Left hindlimb (tissue), 1 donor: ENCODE data around the gene ETNK2.
"Not testable (repeated sequence)": the region's sequence is repeated elsewhere in the genome, so short reads cannot be mapped to it uniquely, and the experiment has no call there.

Experiments
- DNase-seq: peaks from one replicate; pipeline ENCODE4 v3.0.0-alpha.2; 2018

Gene ETNK2

DNA sequence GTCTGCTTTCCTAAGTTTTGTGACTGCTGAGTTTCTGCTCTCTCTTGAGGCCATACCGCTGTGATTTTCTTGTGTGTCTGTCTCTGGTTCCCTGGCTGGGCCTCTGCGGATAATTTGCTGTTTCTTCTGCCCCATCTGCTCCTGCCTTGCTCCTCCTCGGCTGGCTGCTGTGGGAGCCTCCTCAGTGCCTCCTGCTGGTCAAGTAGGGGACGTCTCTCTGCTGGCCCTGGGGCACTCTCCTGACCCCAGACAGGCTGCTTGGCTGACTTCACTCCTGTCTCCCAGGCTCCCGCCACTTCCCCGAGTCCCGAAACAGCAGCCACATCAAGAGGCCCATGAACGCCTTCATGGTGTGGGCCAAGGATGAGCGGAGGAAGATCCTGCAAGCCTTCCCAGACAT, 28.5 kb downstream of the ETNK2 start:
- DNase-seq, result no peak

DNA sequence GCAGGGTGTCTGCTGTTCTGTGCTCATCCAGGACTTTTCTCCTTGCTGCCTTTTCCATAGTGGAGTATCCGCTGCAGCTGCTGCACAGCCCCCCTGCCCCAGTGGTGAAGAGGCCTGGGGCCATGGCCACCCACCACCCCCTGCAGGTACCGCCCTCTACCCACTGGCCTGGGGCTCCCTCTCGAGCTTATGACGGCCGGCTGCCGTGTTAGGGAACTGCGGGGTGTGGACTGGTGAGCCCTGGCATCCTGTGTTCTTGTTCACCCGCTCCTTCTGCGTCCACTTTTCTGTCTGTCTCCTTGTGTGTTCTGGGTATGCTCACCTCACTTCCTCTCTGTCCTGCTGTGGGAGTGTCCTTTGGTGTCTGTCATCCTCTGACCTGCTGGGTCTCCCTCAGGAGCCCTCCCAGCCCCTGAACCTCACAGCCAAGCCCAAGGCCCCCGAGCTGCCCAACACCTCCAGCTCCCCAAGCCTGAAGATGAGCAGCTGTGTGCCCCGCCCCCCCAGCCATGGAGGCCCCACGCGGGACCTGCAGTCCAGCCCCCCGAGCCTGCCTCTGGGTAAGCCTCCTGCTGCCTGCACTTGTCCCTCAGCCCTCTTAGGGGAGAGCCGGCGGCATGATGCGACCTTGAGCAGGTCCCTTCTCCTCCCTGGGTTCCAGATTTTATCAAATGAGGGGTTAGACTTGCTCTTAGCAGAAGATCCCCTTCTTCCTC, 29.8 kb downstream of the ETNK2 start:
- no peak for DNase-seq

DNA sequence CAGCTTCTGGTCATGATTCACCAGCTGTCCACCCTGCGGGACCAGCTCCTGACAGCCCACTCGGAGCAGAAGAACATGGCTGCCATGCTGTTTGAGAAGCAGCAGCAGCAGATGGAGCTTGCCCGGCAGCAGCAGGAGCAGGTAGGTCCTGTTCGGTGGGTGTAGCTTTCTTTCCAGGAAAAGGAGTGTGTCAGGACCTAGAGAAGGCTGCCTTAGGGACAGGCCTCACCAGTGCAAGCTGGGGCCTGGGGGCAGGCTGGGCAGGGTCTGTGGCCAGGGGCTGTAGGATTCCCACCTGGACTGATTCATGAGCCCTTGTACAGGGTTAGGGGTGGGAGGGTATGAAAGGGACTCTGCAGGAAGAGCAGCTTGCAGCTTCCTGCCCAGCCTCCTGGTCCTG, 35.3 kb downstream of the ETNK2 start:
- DNase-seq, result no peak

DNA sequence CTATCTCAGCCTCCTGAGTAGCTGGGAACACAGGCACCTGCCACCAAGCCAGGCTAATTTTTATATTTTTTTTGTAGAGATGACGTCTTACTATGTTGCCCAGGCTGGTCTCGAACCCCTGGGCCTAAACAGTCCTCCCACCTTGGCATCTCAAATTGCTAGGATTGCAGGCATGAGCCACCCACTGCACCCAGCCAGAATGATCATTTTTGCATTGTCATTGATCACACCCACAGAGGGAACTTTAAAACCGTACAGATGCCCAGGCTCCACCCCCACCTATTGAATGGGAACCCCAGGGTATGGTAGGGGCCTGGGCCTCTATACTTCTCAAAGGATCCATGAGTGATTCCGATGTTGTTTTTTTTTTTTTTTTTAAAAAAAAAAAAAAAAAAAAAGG, 36.7 kb downstream of the ETNK2 start:
- DNase-seq, result no peak

DNA sequence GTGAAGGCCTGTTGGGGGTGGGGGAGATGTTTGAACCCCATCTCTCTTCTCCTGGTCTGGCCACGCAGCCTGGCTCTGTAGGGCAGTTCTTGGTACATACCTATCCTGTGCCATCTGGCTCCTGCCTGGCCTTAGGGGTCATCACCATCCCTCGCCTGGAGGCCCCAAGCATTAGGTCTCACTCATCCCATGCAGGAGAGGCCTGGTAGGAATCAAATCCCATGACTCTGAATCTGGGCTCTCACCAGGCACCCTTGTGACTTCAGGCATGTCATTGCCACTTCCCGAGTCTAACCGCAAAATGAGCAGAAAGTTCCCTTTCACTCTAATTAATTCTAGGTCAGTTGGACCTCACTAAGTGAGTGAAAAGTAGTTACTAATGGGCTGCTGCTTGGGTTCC, 37.2 kb downstream of the ETNK2 start:
- DNase-seq, result no peak

DNA sequence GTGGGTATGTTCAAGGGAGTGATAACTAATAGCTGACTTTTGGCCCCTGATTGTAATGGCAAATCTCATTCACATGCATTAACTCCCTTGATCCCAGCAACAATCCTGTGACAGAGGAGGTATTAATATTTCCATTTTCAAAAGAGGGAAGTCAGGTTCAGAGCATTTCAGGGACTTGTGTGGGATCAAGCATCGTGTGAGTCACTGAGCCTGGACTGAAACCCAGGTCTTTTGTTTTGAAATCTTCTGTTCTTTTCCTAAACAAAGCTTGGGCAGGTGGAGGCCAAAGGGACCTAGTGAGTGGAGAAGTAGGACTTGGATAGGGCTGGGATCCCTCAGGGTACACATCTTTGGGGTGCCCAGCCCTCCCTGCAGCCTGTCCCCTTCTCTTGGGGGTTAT, 37.9 kb downstream of the ETNK2 start:
- no peak for DNase-seq

DNA sequence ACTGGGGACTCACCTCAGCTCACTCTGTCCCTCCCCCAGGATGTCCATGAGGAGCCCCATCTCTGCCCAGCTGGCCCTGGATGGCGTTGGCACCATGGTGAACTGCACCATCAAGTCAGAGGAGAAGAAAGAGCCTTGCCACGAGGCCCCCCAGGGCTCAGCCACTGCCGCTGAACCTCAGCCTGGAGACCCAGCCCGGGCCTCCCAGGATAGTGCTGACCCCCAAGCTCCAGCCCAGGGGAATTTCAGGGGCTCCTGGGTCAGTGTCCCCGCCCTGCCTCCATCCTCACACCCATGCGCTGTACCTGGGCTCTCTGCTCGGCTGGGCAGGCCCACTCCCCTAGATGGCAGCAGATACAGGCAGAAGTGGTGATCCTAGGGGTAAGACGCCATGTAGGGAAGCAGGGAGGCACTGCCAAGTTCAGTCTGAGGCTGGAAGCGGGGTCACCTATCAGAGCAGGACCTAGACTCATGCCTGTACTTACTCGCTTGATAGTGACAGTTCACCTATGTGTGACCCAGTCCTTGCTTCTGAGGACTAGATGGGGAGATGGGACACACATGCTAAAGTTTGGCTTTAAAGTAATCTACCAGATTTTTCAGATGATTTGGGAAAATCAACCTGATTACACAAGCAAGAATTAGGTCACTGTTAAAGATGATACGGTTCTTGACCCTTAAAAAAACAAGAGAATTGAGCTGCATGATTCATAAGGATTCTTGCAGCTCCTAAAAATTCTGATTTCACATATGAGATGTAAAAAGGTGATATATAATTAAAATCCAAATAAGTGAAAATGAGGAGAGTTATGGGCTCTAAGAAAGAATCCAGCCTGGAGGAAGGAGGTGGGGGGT, 38.7 kb downstream of the ETNK2 start:
- no peak for DNase-seq

DNA sequence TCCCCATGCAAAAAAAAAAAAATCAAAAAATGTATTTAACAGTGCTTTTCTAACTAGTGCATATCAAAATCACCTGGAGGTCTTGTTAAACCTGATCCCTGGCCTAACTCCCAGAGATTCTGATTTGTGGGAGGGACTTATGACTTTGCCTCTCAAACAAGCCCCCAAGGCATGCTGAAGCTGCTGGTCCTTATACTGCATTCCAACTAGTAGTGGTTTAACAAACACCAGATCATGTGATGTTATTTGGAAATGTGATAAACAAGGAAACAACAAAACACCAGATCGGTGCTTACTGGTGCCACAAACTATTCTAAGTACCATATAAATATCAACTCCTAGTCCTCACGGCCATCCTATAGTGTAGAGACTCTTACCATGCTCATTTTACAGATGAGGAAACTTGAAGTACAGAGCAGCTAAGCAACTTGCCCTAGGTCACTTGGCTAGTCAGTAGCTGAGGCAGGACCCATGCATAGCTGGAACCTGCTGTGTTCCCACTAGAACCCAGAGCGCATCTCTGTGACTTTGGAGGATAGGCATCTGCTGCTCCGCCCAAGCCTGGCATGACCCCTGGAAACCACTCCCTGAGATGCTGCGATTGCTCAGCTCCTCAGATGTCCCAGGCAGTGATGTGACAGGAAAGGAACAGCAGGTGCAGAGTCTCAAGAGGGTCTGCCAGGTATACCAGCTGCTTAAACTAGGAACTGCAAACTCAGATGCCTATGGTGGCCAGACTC, 40.8 kb downstream of the ETNK2 start:
- no peak for DNase-seq

DNA sequence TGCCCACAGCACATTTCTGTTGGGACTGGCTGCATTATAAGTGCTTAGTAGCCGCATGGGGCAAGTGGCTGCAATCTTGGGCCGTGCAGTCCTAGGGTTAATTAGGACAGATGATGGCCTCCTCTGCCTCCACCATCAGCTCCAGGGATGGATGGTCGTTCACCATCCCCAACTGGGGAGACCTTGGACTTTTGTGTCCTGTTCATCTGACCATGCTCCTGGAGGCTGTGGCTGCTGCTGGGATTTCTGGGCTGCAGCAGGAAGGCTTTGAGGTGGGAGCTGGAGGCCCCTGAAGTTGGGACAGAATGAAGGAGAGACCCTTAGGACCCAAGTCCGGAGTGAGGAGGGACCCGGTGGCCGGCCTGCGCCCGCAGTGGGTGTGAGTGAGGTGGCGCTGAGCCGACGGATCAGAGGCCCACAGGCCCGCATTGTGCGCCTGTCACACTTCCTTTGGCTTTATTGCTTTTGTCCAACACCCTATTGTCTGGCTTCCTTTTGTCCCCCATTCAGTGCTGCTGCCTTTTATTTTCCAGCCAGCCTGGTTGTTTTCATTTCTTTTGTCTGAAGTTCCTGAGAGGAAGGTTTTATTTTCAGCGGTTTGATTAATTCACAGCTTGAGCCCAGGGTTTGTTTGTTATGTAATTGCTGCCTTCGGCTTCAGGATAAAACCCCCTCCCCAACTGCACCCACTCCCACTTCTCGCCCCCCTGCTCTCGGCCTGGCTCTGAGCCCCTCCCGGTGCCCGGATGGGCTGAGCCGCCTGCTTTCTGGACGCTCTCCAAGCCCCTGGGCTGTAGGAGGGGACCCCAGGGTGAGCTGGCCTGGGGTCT, 43.3 kb downstream of the ETNK2 start:
- no peak for DNase-seq

DNA sequence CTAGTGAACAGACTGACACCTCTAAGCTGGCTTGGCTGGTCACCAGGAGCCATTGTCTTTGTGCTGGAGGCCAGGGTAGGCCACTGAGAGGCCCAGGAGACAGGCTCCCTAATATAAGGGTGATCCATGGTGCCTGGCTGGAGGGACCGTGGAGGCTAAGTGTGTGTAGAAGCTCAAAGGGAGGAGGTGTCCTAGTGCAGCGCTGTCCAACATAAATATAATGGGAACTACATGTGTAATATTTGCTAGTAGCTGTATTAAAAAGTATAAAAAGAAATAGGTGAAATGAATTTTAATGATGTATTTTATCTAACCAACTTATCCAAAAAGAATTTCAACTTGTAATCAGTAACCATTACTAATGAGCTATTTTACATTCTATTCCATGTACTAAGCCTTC, 44.0 kb downstream of the ETNK2 start:
- DNase-seq, result no peak

DNA sequence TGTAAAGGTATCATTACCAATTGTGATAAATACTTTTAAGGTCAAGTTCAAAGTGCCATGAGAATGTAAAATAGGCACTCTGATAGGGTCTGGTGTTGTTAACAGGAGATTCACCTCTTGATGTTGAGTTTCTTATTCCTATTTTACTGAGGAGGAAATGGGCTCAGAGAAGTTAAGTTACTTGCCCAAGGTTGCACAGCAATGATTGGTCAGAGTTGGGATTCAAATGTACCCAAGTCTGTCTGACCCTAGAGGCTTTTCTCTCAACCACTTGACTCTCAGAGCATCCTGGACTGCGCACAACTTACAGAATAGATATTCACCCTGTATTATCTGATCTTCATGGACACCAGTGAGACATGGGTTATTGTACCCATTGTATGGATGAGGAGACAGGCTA, 45.0 kb downstream of the ETNK2 start:
- no peak for DNase-seq

DNA sequence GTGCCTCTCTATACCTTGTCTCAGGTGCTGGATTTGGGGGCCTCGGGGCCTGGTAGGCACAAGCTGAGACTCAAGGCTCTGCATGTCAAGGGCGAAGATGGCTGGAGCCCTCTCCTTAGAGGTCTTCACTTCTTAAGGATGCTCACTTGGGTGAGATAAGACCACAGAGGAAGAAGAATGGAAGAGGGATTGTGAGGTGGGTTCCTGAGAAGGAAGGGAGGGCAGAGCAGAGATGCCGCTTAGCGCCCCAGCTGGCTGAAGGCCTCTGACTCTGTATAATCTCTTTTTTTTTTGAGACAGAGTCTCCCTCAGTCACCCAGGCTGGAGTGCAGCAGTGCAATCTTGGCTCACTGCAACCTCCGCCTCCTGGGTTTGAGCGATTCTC, 46.7 kb downstream of the ETNK2 start:
- no peak for DNase-seq

DNA sequence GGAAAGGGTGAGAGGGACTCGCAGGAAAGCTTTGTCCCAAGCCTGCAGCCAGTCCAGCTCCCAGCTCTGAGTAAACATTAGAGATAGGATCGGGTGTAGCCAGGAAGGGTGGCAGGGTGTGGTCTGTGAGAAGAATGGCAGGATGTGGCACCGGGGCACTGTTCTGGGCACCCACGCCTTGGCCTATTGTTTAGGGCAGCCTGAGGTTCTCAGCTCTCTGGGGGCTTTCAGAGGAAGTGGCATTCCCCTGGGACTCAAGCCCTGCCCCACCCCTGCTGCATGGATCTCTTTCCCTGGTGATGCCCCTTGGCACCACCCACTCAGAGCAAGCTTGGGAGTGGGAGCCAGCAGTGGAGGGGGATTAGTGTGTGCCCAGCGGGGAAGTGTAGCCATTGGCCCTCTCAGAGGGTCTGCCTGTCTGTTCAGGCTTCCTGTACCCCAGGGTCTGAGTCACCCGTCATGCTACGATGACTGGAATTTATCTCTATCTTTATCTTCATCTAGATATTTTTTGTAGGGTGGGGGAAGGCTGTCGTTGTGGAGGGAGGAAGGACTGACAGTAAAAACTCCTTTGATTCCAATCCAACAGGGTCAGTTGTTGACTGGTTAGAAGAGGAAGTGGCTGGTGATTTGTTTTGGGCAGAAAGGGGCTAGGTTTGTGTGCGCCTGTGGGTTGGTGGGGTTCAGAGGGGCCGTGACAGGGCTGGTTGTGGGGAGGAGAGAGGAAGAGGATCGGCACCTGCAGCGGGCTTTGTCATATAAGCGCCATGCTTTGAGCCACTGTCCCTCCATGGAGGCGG, 47.3 kb downstream of the ETNK2 start:
- no peak for DNase-seq

DNA sequence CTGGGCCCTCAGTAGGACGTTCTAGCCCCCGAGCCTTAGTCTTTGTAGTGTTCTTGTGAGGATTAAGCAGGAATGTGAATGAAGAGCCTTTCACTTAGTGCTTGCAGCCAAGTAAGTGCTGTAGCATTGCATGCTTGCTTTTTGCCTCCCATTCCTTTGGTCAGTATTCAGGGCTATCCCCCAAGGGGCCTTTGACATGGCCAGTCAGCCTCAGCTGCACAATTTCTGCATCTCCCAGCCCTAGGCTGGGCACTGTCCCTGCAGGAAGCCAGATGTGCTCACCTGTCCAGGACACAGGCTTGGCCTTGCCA, 48.5 kb downstream of the ETNK2 start:
- no peak for DNase-seq

DNA sequence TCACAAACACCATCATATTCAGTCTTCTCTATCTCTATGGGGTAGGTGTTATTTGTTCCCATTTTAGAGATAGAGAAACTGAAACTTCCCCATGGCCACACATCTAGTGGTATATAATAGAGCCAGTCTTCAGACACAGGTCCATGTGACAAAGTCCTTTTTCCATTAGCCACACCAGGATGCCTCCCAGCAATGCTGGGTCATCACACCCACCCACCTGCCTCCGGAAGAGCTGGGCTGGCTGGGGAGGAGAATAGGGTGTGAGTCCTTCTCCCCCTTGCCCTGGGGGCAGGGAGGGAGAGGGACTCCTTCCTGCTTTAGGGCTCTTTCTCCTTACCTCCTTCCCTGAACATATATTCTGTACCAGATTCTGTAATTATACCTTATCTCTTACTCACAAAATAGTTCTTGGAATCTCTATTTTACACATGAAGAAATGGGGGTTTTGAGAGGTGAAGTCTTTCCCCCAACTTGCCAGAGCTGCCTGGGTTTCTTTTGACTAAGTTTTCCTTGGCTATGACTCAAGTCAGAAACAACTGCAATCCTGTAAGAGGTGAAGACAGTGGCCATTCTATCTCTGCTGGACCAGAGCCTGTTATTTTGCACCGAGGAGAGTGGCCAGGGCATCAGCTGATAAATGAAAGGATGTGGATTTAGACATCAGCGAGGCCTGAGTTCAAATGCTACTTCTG, 49.0 kb downstream of the ETNK2 start:
- DNase-seq, result no peak

DNA sequence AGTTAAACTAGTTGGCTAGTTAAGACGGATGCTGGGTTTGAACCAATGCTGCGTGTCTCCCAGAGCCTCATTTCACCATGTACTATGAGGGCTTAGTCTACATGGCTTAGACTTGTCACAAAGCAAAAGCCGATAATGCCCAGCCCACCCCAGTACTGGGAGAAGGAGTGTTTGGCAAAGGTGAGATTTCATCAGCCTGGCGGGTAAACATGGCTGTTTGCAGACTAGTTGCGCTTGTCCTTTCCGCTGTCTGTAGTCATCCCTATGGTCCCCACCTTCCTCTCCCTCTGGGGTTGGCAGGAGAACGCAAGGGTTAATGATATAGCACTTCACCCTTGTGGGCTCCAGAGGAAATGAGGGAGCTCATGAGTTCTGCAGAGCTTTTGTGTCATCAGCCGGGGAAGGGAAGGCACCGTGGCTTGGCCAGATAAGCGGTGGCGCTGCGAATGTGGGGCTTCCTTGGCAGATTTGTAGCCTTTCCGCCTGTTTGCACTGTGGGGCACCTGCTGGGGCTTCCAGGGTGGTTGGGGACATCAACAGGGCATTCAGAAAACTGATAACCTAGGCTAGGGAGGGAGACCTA, 49.7 kb downstream of the ETNK2 start:
- DNase-seq, result no peak

DNA sequence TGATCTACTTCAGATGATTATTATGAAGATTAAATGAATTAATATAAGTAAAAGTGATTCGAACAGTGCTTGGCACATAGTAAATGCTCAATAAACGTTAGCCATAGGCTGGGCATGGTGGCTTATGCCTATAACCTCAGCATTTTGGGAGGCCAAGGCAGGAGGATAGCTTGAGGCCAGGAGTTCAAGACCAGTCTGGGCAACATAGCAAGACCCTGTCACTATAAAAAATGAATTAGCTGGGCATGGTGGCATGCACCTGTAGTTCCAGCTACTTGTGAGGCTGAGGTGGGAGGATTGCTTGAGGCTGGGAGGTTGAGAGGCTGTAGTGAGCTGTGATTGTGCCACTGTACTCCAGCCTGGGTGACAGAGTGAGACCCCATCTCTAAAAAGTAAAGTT, 52.1 kb downstream of the ETNK2 start:
- not testable (repeated sequence) for DNase-seq

DNA sequence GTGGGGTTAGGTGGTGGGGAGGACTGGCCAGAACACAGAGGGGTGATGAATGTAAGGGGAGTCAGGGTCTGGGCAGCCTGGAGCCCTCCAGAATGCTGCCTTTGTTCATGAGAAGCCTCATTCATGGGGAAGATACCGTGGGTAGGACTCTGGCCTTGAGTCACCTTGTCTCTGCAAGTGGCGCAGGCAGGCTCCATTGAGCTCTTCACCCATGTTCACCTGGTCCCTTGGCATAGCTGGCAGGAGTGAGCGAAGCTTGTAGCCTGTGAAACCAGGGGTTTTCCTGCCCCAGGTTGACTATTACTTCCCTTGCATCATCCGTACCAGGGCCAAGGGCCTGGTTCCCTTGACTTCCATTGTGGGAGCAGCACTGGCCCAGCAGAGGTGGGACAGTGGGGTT, 53.2 kb downstream of the ETNK2 start:
- no peak for DNase-seq

DNA sequence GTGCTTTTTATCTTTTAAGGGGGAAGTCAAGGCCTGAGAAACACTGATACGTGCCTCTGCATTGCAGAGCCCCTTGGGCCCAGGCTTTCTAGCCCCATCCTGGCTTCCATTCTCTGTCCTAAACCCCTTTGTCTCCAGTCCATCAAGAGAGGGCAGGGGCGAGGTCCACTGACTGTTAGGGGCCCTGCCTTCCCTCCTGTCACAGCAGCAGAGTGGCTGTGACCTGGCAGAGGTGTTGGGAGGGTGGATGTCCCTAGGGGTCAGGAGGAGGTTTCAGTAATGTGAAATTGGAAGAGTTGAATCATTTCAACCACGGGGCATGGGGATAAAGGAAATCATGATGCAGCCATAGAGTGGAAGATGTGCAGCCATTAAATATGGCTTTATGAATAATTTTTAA, 54.9 kb downstream of the ETNK2 start:
- DNase-seq, result no peak

DNA sequence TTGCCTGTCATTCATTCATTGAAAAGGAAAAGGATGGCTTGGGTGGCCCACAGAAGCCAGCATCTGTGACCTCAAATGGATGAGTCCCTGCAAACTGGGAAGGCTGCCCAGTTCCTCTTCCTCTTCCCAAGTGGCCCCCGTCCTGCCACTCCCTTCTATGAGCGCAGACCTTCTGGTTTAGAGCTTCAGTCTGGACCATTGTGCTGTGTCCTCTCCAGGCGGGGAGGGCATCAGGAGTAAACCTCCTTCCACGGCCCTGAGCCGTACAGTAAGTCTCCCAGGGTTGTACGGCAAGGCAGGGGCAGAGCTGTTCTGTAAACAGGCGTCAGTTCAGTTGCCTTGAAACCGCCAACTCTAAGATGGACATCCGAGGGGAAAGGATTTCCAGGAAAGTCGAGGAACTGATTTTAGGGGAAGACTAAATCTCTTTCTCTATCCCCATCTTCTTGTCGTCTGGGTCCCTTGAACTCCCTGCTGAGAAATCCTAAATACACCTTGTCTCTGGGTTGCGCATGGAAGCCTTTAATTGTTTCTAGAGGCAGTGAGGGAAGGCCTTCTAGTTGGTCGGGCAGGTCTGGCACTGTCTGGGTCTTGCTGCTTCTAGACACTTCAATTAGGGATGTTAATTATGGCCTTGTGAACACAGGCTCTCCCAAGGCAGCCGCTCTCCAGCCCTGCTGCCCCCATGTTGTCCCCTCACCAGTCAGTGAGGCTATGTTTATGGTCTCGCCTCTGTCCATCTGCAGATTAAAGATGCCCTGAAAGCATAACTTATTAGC, 56.8 kb downstream of the ETNK2 start:
- DNase-seq, result no peak
